Measurements from ENCODE around the gene BCAN. TPM values are rescaled to one million over a fixed set of nuclear protein-coding genes. Genes with fewer than 3 reads are reported as not detected.

BCAN gene
- total and polyA plus RNA-seq, 2 experiments from 2014 or later, result 0.23 to 0.86 TPM

- H3K27me3 ChIP-seq, result peaks cover 85% of the 10 kb centered on the region
- no peak overlapping the region for H3K27ac ChIP-seq
- no peaks in the 10 kb centered on the region for H3K4me1 ChIP-seq (ENCODE audit: low read depth)
- H3K36me3 ChIP-seq, result no peaks in the 10 kb centered on the region
- TF ChIP-seq, protein P1, sequence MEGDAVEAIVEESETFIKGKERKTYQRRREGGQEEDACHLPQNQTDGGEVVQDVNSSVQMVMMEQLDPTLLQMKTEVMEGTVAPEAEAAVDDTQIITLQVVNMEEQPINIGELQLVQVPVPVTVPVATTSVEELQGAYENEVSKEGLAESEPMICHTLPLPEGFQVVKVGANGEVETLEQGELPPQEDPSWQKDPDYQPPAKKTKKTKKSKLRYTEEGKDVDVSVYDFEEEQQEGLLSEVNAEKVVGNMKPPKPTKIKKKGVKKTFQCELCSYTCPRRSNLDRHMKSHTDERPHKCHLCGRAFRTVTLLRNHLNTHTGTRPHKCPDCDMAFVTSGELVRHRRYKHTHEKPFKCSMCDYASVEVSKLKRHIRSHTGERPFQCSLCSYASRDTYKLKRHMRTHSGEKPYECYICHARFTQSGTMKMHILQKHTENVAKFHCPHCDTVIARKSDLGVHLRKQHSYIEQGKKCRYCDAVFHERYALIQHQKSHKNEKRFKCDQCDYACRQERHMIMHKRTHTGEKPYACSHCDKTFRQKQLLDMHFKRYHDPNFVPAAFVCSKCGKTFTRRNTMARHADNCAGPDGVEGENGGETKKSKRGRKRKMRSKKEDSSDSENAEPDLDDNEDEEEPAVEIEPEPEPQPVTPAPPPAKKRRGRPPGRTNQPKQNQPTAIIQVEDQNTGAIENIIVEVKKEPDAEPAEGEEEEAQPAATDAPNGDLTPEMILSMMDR (IDR thresholded peaks at IDR 0.05; ENCODE audit: low read depth, low read length), result no peak
- no peak for DNase-seq (ENCODE audit: low read depth in 1 of 2, low spot score in 1 of 2)
- H3K4me3 ChIP-seq, result no peak overlapping the region
- no peaks in the 10 kb centered on the region for H3K9me3 ChIP-seq (ENCODE audit: low read depth)
Observed at GRCh38 chr1:156645666-156646065, 3.7 kb downstream of the BCAN start.

GRCh38 chr1:156646738-156647211 is 4.9 kb downstream of the BCAN start:
- H3K27ac ChIP-seq, result no peak overlapping the region
- no peaks in the 10 kb centered on the region for H3K4me1 ChIP-seq (ENCODE audit: low read depth)
- H3K27me3 ChIP-seq, result peaks cover 87% of the 10 kb centered on the region
- no peaks in the 10 kb centered on the region for H3K9me3 ChIP-seq (ENCODE audit: low read depth)
- no peaks in the 10 kb centered on the region for H3K36me3 ChIP-seq
- TF ChIP-seq, protein P1 (IDR thresholded peaks at IDR 0.05; ENCODE audit: low read depth, low read length), result no peak
- no peak for DNase-seq (ENCODE audit: low read depth in 1 of 2, low spot score in 1 of 2)
- no peak overlapping the region for H3K4me3 ChIP-seq

DNA sequence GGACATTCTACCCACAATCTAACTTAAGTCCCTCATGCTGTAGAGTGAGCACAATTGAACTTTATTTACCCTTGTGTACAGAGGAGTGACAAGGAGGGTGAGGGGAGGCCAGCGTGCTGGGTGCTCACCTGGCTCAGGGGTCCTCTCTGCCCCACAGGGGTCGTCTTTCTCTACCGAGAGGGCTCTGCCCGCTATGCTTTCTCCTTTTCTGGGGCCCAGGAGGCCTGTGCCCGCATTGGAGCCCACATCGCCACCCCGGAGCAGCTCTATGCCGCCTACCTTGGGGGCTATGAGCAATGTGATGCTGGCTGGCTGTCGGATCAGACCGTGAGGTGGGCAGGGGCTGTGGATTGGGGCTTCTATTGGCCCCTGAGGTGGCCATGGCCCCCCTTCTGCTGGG is 5.4 kb downstream of the BCAN start:
- DNase-seq (ENCODE audit: low read depth in 1 of 2, low spot score in 1 of 2), result no peak
- Histone ChIP-seq H3K36me3 (no peaks in the 10 kb centered on the region), H3K4me1 (ENCODE audit: low read depth) (no peaks in the 10 kb centered on the region), H3K4me3 (no peak overlapping the region), H3K27me3 (peaks cover 85% of the 10 kb centered on the region), H3K27ac (no peak overlapping the region), H3K9me3 (ENCODE audit: low read depth) (no peaks in the 10 kb centered on the region)
- TF ChIP-seq, protein P1 (IDR thresholded peaks at IDR 0.05; ENCODE audit: low read depth, low read length), result no peak

DNA sequence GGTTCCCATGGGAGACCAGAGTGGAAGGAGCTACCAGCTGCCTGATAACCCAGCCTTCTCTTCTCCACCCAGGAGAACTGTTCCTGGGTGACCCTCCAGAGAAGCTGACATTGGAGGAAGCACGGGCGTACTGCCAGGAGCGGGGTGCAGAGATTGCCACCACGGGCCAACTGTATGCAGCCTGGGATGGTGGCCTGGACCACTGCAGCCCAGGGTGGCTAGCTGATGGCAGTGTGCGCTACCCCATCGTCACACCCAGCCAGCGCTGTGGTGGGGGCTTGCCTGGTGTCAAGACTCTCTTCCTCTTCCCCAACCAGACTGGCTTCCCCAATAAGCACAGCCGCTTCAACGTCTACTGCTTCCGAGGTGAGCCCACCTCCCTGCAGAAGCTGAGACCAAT is 6.6 kb downstream of the BCAN start:
- DNase-seq (ENCODE audit: low read depth in 1 of 2, low spot score in 1 of 2), result no peak
- Histone ChIP-seq H3K27ac (no peak overlapping the region), H3K27me3 (peaks cover 83% of the 10 kb centered on the region), H3K4me1 (ENCODE audit: low read depth) (no peaks in the 10 kb centered on the region), H3K36me3 (no peaks in the 10 kb centered on the region), H3K4me3 (no peak overlapping the region), H3K9me3 (ENCODE audit: low read depth) (no peaks in the 10 kb centered on the region)
- TF ChIP-seq, protein P1 (IDR thresholded peaks at IDR 0.05; ENCODE audit: low read depth, low read length), result no peak

GRCh38 chr1:156648951-156649350 is 7.0 kb downstream of the BCAN start:
- Histone ChIP-seq H3K9me3 (ENCODE audit: low read depth) (no peaks in the 10 kb centered on the region), H3K27ac (no peak overlapping the region), H3K36me3 (no peaks in the 10 kb centered on the region), H3K4me1 (ENCODE audit: low read depth) (no peaks in the 10 kb centered on the region), H3K27me3 (peaks cover 83% of the 10 kb centered on the region), H3K4me3 (no peak overlapping the region)
- DNase-seq (ENCODE audit: low read depth in 1 of 2, low spot score in 1 of 2), result no peak
- TF ChIP-seq, protein P1 (IDR thresholded peaks at IDR 0.05; ENCODE audit: low read depth, low read length), result no peak
